GM12864 (cell line): ENCODE results near the gene HOXD13.

Experiments used
- DNase-seq: peaks from one replicate; pipeline ENCODE4 v3.0.0-alpha.2; 2011; ENCODE audit warnings: low read depth
- H3K4me3 ChIP-seq: 2 replicates; pipeline ENCODE4 v1.5.1; 2011; ENCODE audit warnings: mild to moderate bottlenecking, low read depth, low read length, control low read depth
- TF ChIP-seq, protein P1 (sequence below): IDR thresholded peaks from 2 replicates; pipeline ENCODE4 v1.5.1; 2011; ENCODE audit warnings: low read depth, mild to moderate bottlenecking, moderate library complexity, low read length, control low read depth, inconsistent platforms; ENCODE audit errors: missing control alignments

HOXD13 gene

DNA sequence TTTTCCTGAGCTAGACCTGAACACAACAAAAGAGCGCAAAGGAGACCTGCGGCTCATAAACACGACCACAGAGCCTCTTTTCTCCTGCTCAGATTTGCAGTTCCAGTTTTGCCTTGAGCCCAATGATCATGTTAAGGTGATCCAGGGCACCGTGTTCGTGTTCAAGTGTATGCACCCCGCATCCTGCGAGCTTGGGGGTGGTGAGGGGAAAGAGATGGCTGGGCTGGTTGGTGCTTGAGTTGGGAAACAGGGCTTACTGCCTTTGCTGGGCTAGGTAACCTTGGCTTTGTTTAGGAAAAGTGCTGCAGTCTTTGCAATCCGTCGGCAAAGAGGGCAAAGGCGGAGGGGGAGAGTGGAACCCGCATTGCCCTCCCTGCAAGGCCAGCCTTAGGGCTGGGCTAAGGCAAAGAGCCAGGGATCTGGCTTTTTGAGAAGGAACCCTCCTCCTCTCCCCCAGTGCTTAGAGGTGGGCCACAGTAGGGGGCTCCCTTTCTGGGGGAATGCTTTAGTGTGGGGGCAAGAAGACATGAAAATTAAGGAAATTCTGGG is 25.4 kb downstream of the HOXD13 start:
- TF ChIP-seq, protein P1, sequence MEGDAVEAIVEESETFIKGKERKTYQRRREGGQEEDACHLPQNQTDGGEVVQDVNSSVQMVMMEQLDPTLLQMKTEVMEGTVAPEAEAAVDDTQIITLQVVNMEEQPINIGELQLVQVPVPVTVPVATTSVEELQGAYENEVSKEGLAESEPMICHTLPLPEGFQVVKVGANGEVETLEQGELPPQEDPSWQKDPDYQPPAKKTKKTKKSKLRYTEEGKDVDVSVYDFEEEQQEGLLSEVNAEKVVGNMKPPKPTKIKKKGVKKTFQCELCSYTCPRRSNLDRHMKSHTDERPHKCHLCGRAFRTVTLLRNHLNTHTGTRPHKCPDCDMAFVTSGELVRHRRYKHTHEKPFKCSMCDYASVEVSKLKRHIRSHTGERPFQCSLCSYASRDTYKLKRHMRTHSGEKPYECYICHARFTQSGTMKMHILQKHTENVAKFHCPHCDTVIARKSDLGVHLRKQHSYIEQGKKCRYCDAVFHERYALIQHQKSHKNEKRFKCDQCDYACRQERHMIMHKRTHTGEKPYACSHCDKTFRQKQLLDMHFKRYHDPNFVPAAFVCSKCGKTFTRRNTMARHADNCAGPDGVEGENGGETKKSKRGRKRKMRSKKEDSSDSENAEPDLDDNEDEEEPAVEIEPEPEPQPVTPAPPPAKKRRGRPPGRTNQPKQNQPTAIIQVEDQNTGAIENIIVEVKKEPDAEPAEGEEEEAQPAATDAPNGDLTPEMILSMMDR, result no peak
- H3K4me3 ChIP-seq, result no peak overlapping the region
- DNase-seq, result no peak

DNA sequence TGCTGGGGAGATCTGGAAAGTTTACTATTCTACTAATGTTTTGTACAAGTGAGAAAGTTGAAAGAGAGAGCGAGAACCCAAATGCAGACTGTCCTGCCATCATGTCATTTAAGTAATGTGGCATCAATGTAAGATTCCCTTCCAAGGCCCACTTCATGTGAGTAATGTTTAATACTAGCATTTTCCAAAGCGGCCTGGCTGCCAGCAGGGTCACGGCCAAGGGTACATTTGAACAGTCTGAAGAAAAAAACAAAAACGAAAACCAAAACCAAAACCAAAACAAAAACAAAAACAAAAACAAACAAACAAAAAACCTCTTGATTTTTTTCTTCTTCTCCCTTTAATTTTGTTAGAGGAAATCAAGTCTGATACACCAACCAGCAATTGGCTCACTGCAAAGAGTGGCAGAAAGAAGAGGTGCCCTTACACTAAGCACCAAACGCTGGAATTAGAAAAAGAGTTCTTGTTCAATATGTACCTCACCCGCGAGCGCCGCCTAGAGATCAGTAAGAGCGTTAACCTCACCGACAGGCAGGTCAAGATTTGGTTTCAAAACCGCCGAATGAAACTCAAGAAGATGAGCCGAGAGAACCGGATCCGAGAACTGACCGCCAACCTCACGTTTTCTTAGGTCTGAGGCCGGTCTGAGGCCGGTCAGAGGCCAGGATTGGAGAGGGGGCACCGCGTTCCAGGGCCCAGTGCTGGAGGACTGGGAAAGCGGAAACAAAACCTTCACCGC is 26.2 kb downstream of the HOXD13 start:
- no peak for DNase-seq
- H3K4me3 ChIP-seq, result no peak overlapping the region
- TF ChIP-seq, protein P1, result peak; percentile 56

DNA sequence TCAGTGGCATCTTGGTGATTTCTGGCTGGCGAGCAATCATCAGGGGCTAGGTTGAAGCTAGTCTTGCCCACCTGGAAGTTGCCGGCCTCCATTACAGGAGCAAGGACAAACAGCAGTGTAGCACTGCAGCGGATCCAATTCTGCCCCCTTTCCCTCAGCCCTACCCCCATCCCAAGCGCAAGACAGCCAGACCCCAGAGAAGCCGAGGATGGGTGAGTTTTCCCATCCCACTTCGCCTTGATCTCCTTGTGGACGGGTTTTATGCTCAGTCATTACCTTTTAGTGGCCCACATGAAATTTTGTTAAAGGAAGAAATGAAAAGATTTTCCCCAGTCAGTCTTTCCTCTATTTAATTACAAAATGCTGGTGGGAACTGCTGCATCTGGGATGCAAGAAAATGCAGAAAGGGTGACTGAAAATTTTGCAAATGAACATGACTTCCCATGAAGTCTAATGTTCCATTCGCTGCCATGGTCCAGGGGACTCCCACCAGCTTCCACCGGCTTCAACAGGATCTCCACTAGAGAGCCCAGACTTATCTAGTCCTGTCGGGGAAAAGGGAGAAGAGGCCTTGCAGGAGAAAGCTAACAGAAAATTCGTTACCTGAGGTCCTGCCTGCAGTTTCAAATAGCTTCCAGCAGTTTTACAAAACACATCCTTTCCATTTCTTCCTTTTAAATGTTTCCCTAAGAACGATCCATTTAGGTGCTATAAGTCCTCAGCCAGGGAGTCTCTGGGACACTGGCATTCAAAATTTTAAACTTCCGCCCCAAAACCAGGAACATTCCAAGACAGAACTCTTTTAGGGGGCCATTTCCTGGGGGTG is 28.1 kb downstream of the HOXD13 start:
- TF ChIP-seq, protein P1, result no peak
- DNase-seq, result no peak
- H3K4me3 ChIP-seq, result no peak overlapping the region

DNA sequence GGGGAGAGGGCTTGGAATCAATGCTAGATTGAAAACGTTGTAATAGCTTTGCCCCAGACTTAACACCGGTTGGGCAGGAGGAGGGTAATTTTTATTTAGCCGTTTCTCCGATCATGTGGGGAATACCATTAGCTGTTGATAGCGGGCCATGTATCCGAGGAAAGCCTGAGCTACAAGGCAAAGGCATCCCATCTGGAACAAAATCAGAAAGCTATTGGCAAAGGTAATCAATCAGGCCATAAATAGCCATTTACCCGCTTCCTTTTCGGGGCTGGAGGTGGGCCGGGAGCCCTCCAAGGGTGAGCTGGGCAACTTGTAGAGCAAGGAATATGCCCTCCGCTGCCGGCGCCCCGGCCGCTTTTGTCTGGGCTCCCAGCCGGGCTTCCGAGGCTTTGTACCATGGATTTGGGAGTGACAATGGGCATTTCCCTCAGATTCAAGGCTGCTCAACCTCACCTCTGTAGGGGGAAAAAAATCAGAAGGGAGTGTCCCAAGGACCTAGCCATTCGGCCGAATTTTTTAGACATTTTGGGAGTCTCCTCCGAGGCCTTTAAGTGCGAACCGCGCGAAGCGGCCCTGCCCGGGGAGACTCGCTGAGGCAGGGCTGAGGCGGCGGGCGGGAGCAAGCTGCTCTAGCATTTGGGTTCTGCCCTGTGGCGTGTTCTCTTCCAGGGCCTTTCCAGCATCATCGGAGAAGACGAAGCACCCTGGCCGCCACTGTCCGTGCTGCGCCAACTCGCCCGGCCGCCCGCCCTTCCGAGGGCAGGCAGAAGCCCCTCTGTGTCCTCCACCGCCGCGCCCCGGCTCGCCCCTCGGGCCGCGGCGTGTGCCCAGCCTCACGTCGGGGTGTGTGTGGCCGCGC is 28.9 kb downstream of the HOXD13 start:
- H3K4me3 ChIP-seq, result no peak overlapping the region
- no peak for DNase-seq
- TF ChIP-seq, protein P1, result no peak

DNA sequence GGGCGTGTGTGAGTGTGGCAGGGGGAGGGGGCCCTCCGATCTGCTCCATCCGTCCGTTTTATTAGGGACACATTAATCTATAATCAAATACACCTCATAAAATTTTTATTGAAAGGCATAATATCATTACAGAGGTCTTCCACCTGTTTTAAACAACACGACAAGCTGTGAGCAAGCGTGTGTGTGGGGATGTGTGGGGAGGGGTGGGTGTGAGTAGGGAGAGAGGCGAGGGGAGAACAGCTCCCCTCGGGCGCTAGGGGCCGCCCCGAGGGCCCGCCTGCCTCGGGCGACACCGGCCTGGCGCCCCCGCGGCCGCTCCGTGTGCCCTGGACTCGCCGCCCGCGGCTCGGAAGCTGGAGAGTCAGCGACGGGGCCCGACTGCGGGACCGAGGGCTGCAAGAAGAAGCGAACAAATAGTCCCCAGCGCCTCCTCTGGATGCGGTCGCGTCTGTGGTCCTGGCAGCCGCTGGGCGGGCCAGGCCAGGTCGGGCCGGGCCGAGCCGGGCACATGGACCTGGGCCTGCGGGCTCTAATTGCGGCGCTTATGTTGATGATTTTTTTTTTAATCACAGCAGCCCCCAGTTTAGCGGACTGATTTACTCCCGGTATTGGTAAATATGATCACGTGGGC is 29.6 kb downstream of the HOXD13 start:
- TF ChIP-seq, protein P1, result no peak
- H3K4me3 ChIP-seq, result no peak overlapping the region
- no peak for DNase-seq

DNA sequence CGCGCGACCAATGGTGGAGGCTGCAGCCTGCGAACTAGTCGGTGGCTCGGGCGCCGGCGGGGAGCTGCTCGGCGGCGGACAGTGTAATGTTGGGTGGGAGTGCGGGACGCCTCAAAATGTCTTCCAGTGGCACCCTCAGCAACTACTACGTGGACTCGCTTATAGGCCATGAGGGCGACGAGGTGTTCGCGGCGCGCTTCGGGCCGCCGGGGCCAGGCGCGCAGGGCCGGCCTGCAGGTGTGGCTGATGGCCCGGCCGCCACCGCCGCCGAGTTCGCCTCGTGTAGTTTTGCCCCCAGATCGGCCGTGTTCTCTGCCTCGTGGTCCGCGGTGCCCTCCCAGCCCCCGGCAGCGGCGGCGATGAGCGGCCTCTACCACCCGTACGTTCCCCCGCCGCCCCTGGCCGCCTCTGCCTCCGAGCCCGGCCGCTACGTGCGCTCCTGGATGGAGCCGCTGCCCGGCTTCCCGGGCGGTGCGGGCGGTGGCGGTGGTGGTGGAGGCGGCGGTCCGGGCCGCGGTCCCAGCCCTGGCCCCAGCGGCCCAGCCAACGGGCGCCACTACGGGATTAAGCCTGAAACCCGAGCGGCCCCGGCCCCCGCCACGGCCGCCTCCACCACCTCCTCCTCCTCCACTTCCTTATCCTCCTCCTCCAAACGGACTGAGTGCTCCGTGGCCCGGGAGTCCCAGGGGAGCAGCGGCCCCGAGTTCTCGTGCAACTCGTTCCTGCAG is 30.3 kb downstream of the HOXD13 start, which contains the start of gene HOXD9:
Gene HOXD9 (plus strand): TSS at position 37 of the 728 bp plus-strand sequence. CDS start 50 bp downstream, at position 87.
- no peak for DNase-seq
- TF ChIP-seq, protein P1, result no peak
- no peak within 1 kb of the TSS for H3K4me3 ChIP-seq
